ENCODE measurements around the gene RGMB. TPM values are rescaled to one million over a fixed set of nuclear protein-coding genes. Genes with fewer than 3 reads are reported as not detected.

Gene RGMB
- total RNA-seq (2022) (16.4 and 17.8 TPM in 2 replicates), Bru-seq, nascent RNA (percentile 89 among the genes with signal in this experiment), BruChase-seq, experiment 1, labeled RNA remaining after a 2-hour chase (percentile 81 among the genes with signal in this experiment), BruChase-seq, experiment 2, labeled RNA remaining after a 6-hour chase (percentile 61 among the genes with signal in this experiment)
- long read RNA-seq, transcript RGMB-207 (3 exons, 2,052 nt): major isoform, 7 of 10 reads
- long read RNA-seq, partial matches to known transcripts: 1 of 10 reads
- long read RNA-seq, other reads (novel, unspliced or antisense): 2 of 10 reads

GRCh38 chr5:98773464-98774191 is at the start of gene RGMB:
Gene RGMB (plus strand): TSS chr5:98773663. CDS start chr5:98774071, 408 bp downstream.
- ChIA-PET POLR2A (no interaction called here), CTCF (no interaction called here)
- H3K9me3 ChIP-seq: no peaks in the 10 kb centered on the region
- peaks cover 9% of the 10 kb centered on the region for H3K4me1 Mint-ChIP-seq (ENCODE audit: low read depth, unreplicated experiment)
- H3K36me3 ChIP-seq (ENCODE audit: control insufficient read depth, insufficient read depth, low read length): no peaks in the 10 kb centered on the region
- H3K27me3 Mint-ChIP-seq (ENCODE audit: insufficient read depth, unreplicated experiment): no peaks in the 10 kb centered on the region
- DNase-seq: peak; percentile 98 to 99
- TF ChIP-seq CTCF (IDR thresholded peaks at IDR 0.05; ENCODE audit: insufficient read depth in 1 of 2, low read depth in 1 of 2, low read length in 1 of 2, severe bottlenecking in 1 of 2, unreplicated experiment in 1 of 2): no peak
- H3K4me3 ChIP-seq (ENCODE audit: low read depth, low read length): peak within 1 kb of the TSS; percentile 95
- H3K4me1 ChIP-seq: peaks cover 14% of the 10 kb centered on the region
- H3K4me3 Mint-ChIP-seq (ENCODE audit: unreplicated experiment): peak within 1 kb of the TSS; percentile 82
- no peaks in the 10 kb centered on the region for H3K27me3 ChIP-seq (replicated peaks; ENCODE audit: control insufficient read depth, insufficient read depth, low read length)
- no TSS peak for BruUV-seq (replicated peaks)
- peaks cover 28% of the 10 kb centered on the region for H3K36me3 Mint-ChIP-seq (ENCODE audit: insufficient read depth, unreplicated experiment)
- no peaks in the 10 kb centered on the region for H3K9me3 Mint-ChIP-seq (ENCODE audit: unreplicated experiment)
- H3K27ac Mint-ChIP-seq (ENCODE audit: unreplicated experiment): peak within 1 kb of the TSS; percentile 87
- intact Hi-C loops (cut with micrococcal nuclease; ENCODE audit: unreplicated experiment): loop anchor here (1.0 to 10.0 kb wide), 7 partner anchors 23 to 1591 kb away; partner anchors contain the start of genes CHD1 and RIOK2

- ChIA-PET POLR2A (no interaction called here), CTCF (no interaction called here)
- H3K4me1 Mint-ChIP-seq (ENCODE audit: low read depth, unreplicated experiment): no peaks in the 10 kb centered on the region
- intact Hi-C loops (cut with micrococcal nuclease; ENCODE audit: unreplicated experiment): no loop called here
- H3K36me3 Mint-ChIP-seq (ENCODE audit: insufficient read depth, unreplicated experiment): no peaks in the 10 kb centered on the region
- no peaks in the 10 kb centered on the region for H3K27me3 ChIP-seq (replicated peaks; ENCODE audit: control insufficient read depth, insufficient read depth, low read length)
- no peak overlapping the region for H3K27ac Mint-ChIP-seq (ENCODE audit: unreplicated experiment)
- no peaks in the 10 kb centered on the region for H3K4me1 ChIP-seq
- H3K27me3 Mint-ChIP-seq (ENCODE audit: insufficient read depth, unreplicated experiment): peaks cover 3% of the 10 kb centered on the region
- TF ChIP-seq CTCF (IDR thresholded peaks at IDR 0.05; ENCODE audit: insufficient read depth in 1 of 2, low read depth in 1 of 2, low read length in 1 of 2, severe bottlenecking in 1 of 2, unreplicated experiment in 1 of 2): no peak
- BruUV-seq (replicated peaks): no TSS peak
- no peak overlapping the region for H3K4me3 ChIP-seq (ENCODE audit: low read depth, low read length)
- no peak for DNase-seq
- no peaks in the 10 kb centered on the region for H3K9me3 ChIP-seq
- H3K9me3 Mint-ChIP-seq (ENCODE audit: unreplicated experiment): no peaks in the 10 kb centered on the region
- H3K36me3 ChIP-seq (ENCODE audit: control insufficient read depth, insufficient read depth, low read length): no peaks in the 10 kb centered on the region
- no peak overlapping the region for H3K4me3 Mint-ChIP-seq (ENCODE audit: unreplicated experiment)
Measured at GRCh38 chr5:98726258-98726657, 47.2 kb upstream of the RGMB start.

- Mint-ChIP-seq H3K4me3 (ENCODE audit: unreplicated experiment) (no peak overlapping the region), H3K4me1 (ENCODE audit: low read depth, unreplicated experiment) (no peaks in the 10 kb centered on the region), H3K36me3 (ENCODE audit: insufficient read depth, unreplicated experiment) (no peaks in the 10 kb centered on the region), H3K27ac (ENCODE audit: unreplicated experiment) (no peak overlapping the region), H3K9me3 (ENCODE audit: unreplicated experiment) (no peaks in the 10 kb centered on the region), H3K27me3 (ENCODE audit: insufficient read depth, unreplicated experiment) (peaks cover 3% of the 10 kb centered on the region)
- POLR2A ChIA-PET: no interaction called here
- intact Hi-C loops (cut with micrococcal nuclease; ENCODE audit: unreplicated experiment): no loop called here
- H3K4me3 ChIP-seq (ENCODE audit: low read depth, low read length): no peak overlapping the region
- no peaks in the 10 kb centered on the region for H3K9me3 ChIP-seq
- no peaks in the 10 kb centered on the region for H3K4me1 ChIP-seq
- no peak for TF ChIP-seq CTCF (IDR thresholded peaks at IDR 0.05; ENCODE audit: insufficient read depth in 1 of 2, low read depth in 1 of 2, low read length in 1 of 2, severe bottlenecking in 1 of 2, unreplicated experiment in 1 of 2)
- no peak for DNase-seq
- H3K36me3 ChIP-seq (ENCODE audit: control insufficient read depth, insufficient read depth, low read length): no peaks in the 10 kb centered on the region
- no peaks in the 10 kb centered on the region for H3K27me3 ChIP-seq (replicated peaks; ENCODE audit: control insufficient read depth, insufficient read depth, low read length)
- BruUV-seq (replicated peaks): no TSS peak
- CTCF ChIA-PET: no interaction called here
Measured at GRCh38 chr5:98727686-98728085, 45.8 kb upstream of the RGMB start.

Data from Caco-2 (cell line).